ENCODE results near the gene SATB1. TPM values are rescaled to one million over a fixed set of nuclear protein-coding genes. Genes with fewer than 3 reads are reported as not detected.

SATB1 gene
- total and polyA plus RNA-seq, 2 of the 8 experiments (the other 6 are each of a cell fraction or from before 2014, with no cell fraction given) = 18.8 to 28.0 TPM

DNA sequence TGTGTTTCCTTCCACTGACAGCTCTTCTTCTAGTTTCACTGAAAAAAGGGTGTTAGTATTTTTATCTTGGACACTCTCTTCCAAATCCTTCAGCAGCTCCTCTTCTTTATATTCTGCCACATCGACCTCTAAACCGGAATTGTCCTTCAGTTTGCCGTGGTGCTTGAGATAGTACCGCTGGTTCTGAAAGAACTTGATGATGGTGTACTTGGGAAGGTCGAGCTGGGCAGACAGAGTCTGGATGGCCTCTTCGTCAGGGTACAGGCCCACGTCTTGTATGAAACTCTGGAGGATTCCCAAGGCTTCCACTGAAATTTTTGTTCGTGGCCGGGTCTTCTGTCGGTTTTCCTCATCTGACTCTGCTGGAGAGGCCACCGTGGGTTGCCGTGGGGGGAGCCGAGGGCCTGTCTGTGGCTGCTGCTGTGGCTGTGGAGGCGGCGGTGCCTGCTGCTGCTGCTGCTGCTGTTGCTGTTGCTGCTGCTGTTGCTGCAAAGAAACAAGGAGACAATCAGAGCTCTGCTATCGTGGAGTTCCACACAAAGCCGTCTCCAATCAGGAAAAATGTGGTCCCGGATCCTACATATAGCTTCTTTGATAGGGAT lies 75.8 kb downstream of the SATB1 start (continued):
- TF ChIP-seq ATF3 (IDR thresholded peaks at IDR 0.05; ENCODE audit: insufficient read depth, low read depth, low read length) = no peak

Data from H1 (cell line).